Endothelial cell of umbilical vein (primary cell): ENCODE results near the gene MDFIC. TPM values are rescaled to one million over a fixed set of nuclear protein-coding genes. Genes with fewer than 3 reads are reported as not detected.

Source experiments
- BruUV-seq: library from RNA; stranded (reverse); fragments of 400-500 nt; replicated peaks from 2 replicates; lab custom pipeline; 2021; lab: Mats Ljungman, UMichigan
- CTCF ChIA-PET: fragments of 300-600, 350-600 bp; sonication (Branson Sonifier 250); formaldehyde crosslinking; loops from one replicate; lab custom pipeline; 2021; ENCODE audit warnings: antibody characterized with exemption, inconsistent platforms; lab: Charles Lee
- POLR2A ChIA-PET: fragments of 300-600, 350-600 bp; sonication (Branson Sonifier 250); formaldehyde crosslinking; loops from one replicate; lab custom pipeline; 2021; ENCODE audit warnings: antibody characterized with exemption, inconsistent platforms; lab: Charles Lee
- DNase-seq: peaks from one replicate; pipeline ENCODE4 v3.0.0-alpha.2; 2011; ENCODE audit warnings: low read depth, low spot score
- FAIRE-seq: peaks from 2 replicates; lab custom pipeline; 2011; peaks lifted over from hg19 to GRCh38; lab: Jason Lieb, UNC
- H2AFZ ChIP-seq: 2 replicates; pipeline ENCODE4 v1.6.0; 2012; ENCODE audit warnings: low read depth, low read length, control low read depth, inconsistent platforms
- H3K27ac ChIP-seq: 2 replicates; pipeline ENCODE4 v1.5.1; 2011; ENCODE audit warnings: low read depth, mild to moderate bottlenecking, control low read depth, low read length, moderate library complexity; ENCODE audit not compliant: insufficient read depth
- H3K27me3 ChIP-seq, 2 experiments: 2 replicates each; pipeline versions ENCODE4 v1.6.0 to v1.6.1; 2011; ENCODE audit warnings: low read length in 2 of 2, mixed read lengths in 1 of 2; ENCODE audit not compliant: control insufficient read depth in 2 of 2, insufficient read depth in 2 of 2
- H3K36me3 ChIP-seq, 2 experiments: 2 replicates in 1 of 2; 3 replicates in 1 of 2; pipeline ENCODE4 v1.5.1; 2011; ENCODE audit warnings: low read length in 2 of 2, mild to moderate bottlenecking in 1 of 2, moderate library complexity in 1 of 2; ENCODE audit not compliant: control insufficient read depth in 2 of 2, insufficient read depth in 2 of 2; ENCODE audit errors: extremely low read depth in 1 of 2
- H3K4me1 ChIP-seq: 3 replicates; pipeline ENCODE4 v1.5.1; 2011; ENCODE audit warnings: mild to moderate bottlenecking, low read length; ENCODE audit not compliant: control insufficient read depth, insufficient read depth; ENCODE audit errors: extremely low read depth
- H3K4me2 ChIP-seq: 2 replicates; pipeline ENCODE4 v1.6.1; 2011; ENCODE audit warnings: low read length, control low read depth, mixed read lengths; ENCODE audit not compliant: insufficient read depth
- H3K4me3 ChIP-seq, 3 experiments: fragments of 200-600 bp in 1 of 3; sonication (generic), shearing (Covaris generic) in 1 of 3; replicated peaks in 1 of 3; 2 replicates each; pipeline ENCODE4 v1.5.1; 2011 to 2016; ENCODE audit warnings: control low read depth in 3 of 3, low read length in 3 of 3, mild to moderate bottlenecking in 2 of 3, inconsistent platforms in 1 of 3, low read depth in 1 of 3, moderate library complexity in 1 of 3; ENCODE audit not compliant: insufficient read depth in 1 of 3
- H3K79me2 ChIP-seq: 2 replicates; pipeline ENCODE4 v1.6.0; 2012; ENCODE audit warnings: low read length, inconsistent platforms; ENCODE audit not compliant: control insufficient read depth, insufficient read depth
- H3K9ac ChIP-seq: replicated peaks from 2 replicates; pipeline ENCODE3; 2011; ENCODE audit warnings: low read length, control low read depth; ENCODE audit not compliant: insufficient read depth; ENCODE audit errors: extremely low read depth
- H3K9me1 ChIP-seq: replicated peaks from 3 replicates; pipeline ENCODE4 v1.6.0; 2011; ENCODE audit warnings: mild to moderate bottlenecking, low read length; ENCODE audit not compliant: control insufficient read depth, insufficient read depth; ENCODE audit errors: extremely low read depth
- H3K9me3 ChIP-seq: replicated peaks from 2 replicates; pipeline ENCODE4 v1.5.1; 2012; ENCODE audit warnings: low read length, inconsistent platforms; ENCODE audit not compliant: control insufficient read depth, insufficient read depth
- H4K20me1 ChIP-seq: replicated peaks from 2 replicates; pipeline ENCODE3; 2011; ENCODE audit warnings: mild to moderate bottlenecking, low read length; ENCODE audit not compliant: control insufficient read depth, insufficient read depth; ENCODE audit errors: extremely low read depth
- EZH2 ChIP-seq: IDR thresholded peaks from 2 replicates; pipeline ENCODE4 v1.6.1; 2012; ENCODE audit warnings: borderline replicate concordance, low read depth, mild to moderate bottlenecking, moderate library complexity, low read length, inconsistent platforms; ENCODE audit not compliant: severe bottlenecking
- FOS ChIP-seq: IDR thresholded peaks from 2 replicates; pipeline ENCODE4 v1.6.1; 2011; ENCODE audit warnings: mild to moderate bottlenecking, low read length, moderate library complexity, borderline replicate concordance; ENCODE audit not compliant: insufficient read depth
- GATA2 ChIP-seq: IDR thresholded peaks from 2 replicates; pipeline ENCODE4 v1.7.0; 2011; ENCODE audit warnings: low read depth, mild to moderate bottlenecking, moderate library complexity, mixed read lengths, low read length; ENCODE audit not compliant: insufficient read length, insufficient read depth
- JUN ChIP-seq: IDR thresholded peaks from 2 replicates; pipeline ENCODE4 v1.6.1; 2011; ENCODE audit warnings: borderline replicate concordance, low read depth; ENCODE audit not compliant: insufficient read length, insufficient read depth
- MAX ChIP-seq: IDR thresholded peaks from 2 replicates; pipeline ENCODE4 v1.6.1; 2011; ENCODE audit not compliant: insufficient read depth, insufficient read length
- MYC ChIP-seq: IDR thresholded peaks from one replicate; pipeline ENCODE4 v1.6.1; 2011; ENCODE audit warnings: mild to moderate bottlenecking, low read depth, low read length
- POLR2A ChIP-seq: IDR thresholded peaks from 2 replicates; pipeline ENCODE4 v1.6.1; 2012; ENCODE audit warnings: low read depth, mild to moderate bottlenecking, control low read depth, low read length
- POLR2AphosphoS5 ChIP-seq: IDR thresholded peaks from 2 replicates; pipeline ENCODE4 v1.6.1; 2012; ENCODE audit warnings: low read depth, mild to moderate bottlenecking, control low read depth, low read length, moderate library complexity; ENCODE audit not compliant: insufficient read depth
- dilution Hi-C: fragments of 300-500 bp; cut with MboI; formaldehyde crosslinking; loops from one replicate; pipeline ENCODE4 v1.15.0; 2019; ENCODE audit warnings: low sequenced_read_pairs; ENCODE audit not compliant: extremely low pct_ligation_motif_present
- intact Hi-C: fragments of 100-400 bp; cut with micrococcal nuclease; formaldehyde crosslinking; loops from one replicate; pipeline ENCODE4 v1.10.0; 2022
- polyA plus RNA-seq, 4 experiments: library from polyadenylated mRNA; depleted of rRNA in 3 of 4; stranded (reverse) in 3 of 4; unstranded in 1 of 4; fragments of >200 nt; gene quantifications; 2 replicates each; pipeline versions ENCODE4 v1.2.1 to v1.2.3, GENCODE V29; 2011 to 2012; ENCODE audit warnings: missing spikeins in 1 of 4
- total RNA-seq: library from RNA; stranded (reverse); gene quantifications from 2 replicates; pipeline ENCODE4 v1.2.3, GENCODE V29; 2021
- TF ChIP-seq, protein P1 (sequence below), 2 donors: IDR thresholded peaks; 1 replicate in 1 of 2; 2 replicates in 1 of 2; pipeline ENCODE4 v1.5.1; 2011; ENCODE audit warnings: low read length in 2 of 2, mild to moderate bottlenecking in 2 of 2, moderate library complexity in 2 of 2, control low read depth in 1 of 2, inconsistent platforms in 1 of 2, low read depth in 1 of 2; ENCODE audit not compliant: insufficient read depth in 1 of 2; ENCODE audit errors: extremely low read depth in 1 of 2

Gene MDFIC
- total and polyA plus RNA-seq, 2 donors (not counting 3 experiments of a cell fraction or from before 2014, with no cell fraction given), result 6.5 to 14.2 TPM

DNA sequence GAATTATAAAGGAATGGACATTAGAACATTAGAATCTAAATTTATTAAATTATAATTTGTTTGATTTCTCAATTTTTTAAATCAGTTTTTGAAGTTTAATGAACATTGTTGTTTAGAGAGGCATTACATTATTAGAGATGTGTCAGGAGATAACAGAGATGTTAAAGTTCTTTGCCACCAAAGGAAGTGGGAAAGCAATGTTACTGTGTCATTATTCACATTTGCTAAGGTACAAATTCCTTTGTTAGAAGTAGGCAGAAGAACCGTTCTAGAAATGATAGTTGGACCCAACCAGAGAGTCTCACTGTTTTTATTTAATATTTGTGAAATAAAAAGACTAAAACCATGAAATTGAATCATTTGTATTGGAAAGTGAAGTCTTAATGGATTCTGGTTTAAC lies 92.9 kb downstream of the MDFIC start:
- H3K9ac ChIP-seq, result no peak overlapping the region
- no peak overlapping the region for H3K4me2 ChIP-seq
- no peak overlapping the region for H3K4me3 ChIP-seq
- H3K27ac ChIP-seq, result no peak overlapping the region
- ChIA-PET POLR2A (no interaction called here), CTCF (no interaction called here)
- no peaks in the 10 kb centered on the region for H4K20me1 ChIP-seq
- DNase-seq, result no peak
- H3K36me3 ChIP-seq, result no peaks in the 10 kb centered on the region
- H3K4me1 ChIP-seq, result no peaks in the 10 kb centered on the region
- intact Hi-C loops (no loop called here), dilution Hi-C loops (no loop called here)
- no TSS peak for BruUV-seq
- no peaks in the 10 kb centered on the region for H3K9me1 ChIP-seq
- TF ChIP-seq EZH2, result no peak
- no peak for TF ChIP-seq POLR2A
- TF ChIP-seq MAX, result no peak
- TF ChIP-seq FOS, result no peak
- TF ChIP-seq, protein P1, sequence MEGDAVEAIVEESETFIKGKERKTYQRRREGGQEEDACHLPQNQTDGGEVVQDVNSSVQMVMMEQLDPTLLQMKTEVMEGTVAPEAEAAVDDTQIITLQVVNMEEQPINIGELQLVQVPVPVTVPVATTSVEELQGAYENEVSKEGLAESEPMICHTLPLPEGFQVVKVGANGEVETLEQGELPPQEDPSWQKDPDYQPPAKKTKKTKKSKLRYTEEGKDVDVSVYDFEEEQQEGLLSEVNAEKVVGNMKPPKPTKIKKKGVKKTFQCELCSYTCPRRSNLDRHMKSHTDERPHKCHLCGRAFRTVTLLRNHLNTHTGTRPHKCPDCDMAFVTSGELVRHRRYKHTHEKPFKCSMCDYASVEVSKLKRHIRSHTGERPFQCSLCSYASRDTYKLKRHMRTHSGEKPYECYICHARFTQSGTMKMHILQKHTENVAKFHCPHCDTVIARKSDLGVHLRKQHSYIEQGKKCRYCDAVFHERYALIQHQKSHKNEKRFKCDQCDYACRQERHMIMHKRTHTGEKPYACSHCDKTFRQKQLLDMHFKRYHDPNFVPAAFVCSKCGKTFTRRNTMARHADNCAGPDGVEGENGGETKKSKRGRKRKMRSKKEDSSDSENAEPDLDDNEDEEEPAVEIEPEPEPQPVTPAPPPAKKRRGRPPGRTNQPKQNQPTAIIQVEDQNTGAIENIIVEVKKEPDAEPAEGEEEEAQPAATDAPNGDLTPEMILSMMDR (IDR thresholded peaks at IDR 0.05; ENCODE audit: extremely low read depth in 1 of 2, insufficient read depth in 1 of 2, low read depth in 1 of 2, low read length in 2 of 2), result no peak
- TF ChIP-seq JUN, result no peak
- no peak for TF ChIP-seq GATA2
- TF ChIP-seq POLR2AphosphoS5, result no peak
- no peak for TF ChIP-seq MYC
- no peaks in the 10 kb centered on the region for H3K27me3 ChIP-seq
- H3K9me3 ChIP-seq, result no peaks in the 10 kb centered on the region
- H3K79me2 ChIP-seq, result no peaks in the 10 kb centered on the region
- no peak overlapping the region for H2AFZ ChIP-seq
- no peak for FAIRE-seq
